GDM1 (cell line): ENCODE data around the gene BLTP3A.
"Not testable (repeated sequence)": the region's sequence is repeated elsewhere in the genome, so short reads cannot be mapped to it uniquely, and the experiment has no call there.

Experiments
- DNase-seq: peaks from one replicate; lab custom pipeline; 2025; lab: John Stamatoyannopoulos, UW

The BLTP3A gene, protein sequence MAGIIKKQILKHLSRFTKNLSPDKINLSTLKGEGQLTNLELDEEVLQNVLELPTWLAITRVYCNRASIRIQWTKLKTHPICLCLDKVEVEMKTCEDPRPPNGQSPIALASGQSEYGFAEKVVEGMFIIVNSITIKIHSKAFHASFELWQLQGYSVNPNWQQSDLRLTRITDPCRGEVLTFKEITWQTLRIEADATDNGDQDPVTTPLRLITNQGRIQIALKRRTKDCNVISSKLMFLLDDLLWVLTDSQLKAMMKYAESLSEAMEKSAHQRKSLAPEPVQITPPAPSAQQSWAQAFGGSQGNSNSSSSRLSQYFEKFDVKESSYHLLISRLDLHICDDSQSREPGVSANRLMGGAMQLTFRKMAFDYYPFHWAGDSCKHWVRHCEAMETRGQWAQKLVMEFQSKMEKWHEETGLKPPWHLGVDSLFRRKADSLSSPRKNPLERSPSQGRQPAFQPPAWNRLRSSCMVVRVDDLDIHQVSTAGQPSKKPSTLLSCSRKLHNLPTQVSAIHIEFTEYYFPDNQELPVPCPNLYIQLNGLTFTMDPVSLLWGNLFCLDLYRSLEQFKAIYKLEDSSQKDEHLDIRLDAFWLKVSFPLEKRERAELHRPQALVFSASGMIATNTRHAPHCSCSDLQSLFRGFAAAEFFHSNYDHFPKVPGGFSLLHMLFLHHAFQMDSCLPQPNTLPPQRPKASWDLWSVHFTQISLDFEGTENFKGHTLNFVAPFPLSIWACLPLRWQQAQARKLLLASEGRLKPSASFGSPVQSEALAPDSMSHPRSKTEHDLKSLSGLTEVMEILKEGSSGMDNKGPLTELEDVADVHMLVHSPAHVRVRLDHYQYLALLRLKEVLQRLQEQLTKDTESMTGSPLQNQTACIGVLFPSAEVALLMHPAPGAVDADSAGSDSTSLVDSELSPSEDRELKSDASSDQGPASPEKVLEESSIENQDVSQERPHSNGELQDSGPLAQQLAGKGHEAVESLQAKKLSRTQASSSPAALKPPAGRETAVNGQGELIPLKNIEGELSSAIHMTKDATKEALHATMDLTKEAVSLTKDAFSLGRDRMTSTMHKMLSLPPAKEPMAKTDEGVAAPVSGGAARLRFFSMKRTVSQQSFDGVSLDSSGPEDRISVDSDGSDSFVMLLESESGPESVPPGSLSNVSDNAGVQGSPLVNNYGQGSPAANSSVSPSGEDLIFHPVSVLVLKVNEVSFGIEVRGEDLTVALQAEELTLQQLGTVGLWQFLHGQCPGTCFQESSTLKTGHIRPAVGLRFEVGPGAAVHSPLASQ (N-terminal part only)

DNA sequence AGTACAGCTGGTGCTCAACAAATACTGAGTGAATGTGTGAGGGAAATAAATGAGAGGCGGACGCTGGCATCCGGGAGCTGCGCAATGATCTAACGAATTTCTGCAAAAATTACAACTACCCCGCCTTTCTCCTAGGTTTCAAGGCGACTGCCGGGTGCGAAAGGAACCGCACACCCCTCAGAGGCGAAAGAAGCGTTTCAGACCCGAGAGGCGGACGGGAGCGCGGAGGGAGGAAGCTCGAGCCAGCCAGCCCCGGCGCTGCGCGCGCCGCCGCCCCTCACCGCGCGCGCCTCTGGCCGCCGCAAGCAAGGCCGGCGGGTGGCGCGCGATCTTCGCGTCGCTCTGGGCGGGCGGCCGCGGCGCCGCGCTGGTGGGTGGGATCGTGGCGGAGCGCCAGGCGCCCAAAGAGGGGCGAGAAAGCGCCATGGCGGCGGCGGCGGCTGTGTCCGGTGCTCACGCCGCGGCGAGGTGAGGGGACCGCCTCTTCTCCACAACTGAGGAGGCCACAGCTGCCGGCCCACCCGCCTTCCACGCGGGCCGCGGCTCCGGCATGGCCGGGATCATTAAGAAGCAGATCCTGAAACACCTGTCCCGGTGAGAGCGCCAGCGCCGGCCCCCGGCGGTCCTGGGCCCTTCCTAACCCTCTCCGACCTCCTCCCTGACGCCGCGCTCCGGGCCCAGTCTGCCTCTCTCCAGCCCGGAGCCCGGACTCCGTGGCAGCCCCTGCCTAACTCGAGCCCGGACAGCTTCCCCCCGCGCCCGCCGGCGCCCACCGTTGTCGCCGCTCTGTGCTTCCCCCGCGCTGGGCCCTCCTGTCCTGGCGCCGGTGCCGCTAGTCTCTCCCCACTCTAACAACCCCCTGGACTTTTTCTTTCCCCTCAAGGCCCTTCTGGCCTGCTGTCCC, at the start of gene BLTP3A:
BLTP3A (plus strand) TSS at position 383 of the 904 bp plus-strand sequence; CDS start at position 551, 168 bp downstream.
- DNase-seq = peak; percentile 87

- DNase-seq = no peak
These were observed 49.8 kb upstream of the BLTP3A start for GRCh38 chr6:34742094-34742493.

DNA sequence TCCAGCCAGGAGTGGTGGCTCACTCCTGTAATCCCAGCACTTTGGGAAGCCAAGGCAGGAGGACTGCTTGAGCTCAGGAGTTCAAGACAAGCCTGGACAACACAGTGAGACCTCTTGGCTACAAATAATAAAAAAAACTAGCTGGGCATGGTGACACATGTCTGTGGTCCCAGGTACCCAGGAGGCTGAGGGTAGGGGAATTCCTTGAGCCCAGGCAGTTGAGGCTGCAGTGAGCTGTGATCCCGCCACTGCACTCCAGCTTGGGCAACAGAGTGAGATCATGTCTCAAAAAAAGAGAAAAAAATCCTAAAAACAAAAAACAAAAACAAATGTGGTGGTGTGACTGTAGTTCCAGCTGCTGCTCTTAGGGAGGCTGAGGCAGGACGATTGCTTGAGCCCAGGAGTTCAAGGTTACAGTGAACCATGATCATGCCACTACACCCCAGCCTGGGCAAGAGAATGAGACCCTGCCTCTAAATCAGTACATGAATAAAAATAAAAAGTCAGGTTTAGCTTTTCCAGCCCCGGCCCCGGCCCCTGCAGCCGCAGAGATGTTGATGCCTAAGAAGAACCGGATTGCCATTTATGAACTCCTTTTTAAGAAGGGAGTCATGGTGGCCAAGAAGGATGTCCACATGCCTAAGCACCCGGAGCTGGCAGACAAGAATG, 48.1 kb upstream of the BLTP3A start:
- DNase-seq = no peak

- DNase-seq = not testable (repeated sequence)
These were observed 47.6 kb upstream of the BLTP3A start for GRCh38 chr6:34744294-34744647.

- DNase-seq = no peak
These were observed 46.4 kb upstream of the BLTP3A start for GRCh38 chr6:34745277-34746103.

DNA sequence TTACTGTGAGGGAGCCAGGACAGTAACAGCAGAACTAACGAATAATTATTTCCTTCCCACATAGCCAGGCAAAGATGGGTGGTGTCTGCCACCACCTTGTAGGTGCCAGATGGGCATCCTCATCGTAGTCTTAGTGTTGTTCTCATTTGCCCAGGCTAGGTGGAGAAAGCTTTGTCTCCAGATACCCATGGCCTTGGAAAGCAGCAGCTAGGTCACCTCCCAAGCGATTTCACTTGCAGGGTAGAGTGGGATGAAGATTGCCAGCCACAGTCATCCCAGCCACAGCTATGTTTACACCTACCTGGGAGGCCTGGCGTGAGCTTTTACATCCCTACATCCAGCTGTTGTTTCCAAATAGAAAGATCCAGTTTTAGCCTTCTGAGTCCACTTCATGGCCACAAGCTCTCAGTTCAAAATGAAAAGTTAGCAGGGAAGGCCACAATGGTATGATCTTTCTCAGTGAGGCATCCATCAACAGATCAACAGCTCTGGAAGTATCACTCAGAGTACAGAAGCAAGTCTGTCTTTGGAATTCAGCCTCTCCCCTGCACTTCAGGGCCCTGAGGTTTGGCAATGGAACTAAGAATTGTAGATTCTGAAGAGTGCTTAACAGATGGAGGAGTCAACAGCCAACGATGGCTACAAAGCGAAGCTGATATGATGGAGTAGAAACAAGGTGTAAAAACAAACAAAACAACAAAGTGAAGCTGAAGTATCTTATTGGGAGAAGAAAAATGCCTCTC, 45.6 kb upstream of the BLTP3A start:
- no peak for DNase-seq

- no peak for DNase-seq
These were observed 43.1 kb upstream of the BLTP3A start for GRCh38 chr6:34748757-34749156.

DNA sequence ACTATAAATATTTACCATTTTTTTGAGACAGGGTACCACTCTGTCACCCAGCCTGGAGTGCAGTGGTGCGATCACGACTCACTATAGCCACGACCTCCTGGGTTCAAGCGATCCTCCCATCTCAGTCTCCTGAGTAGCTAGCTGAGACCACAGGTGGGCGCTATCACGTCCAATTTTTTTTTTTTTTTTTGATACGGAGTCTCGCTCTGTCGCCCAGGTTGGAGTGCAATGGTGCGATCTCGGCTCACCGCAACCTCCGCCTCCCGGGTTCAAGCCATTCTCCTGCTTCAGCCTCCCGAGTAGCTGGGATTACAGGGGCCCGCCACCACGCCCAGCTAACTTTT, 35.4 kb upstream of the BLTP3A start:
- DNase-seq = peak; percentile 39

- no peak for DNase-seq
These were observed 34.1 kb upstream of the BLTP3A start for GRCh38 chr6:34757687-34758274.

DNA sequence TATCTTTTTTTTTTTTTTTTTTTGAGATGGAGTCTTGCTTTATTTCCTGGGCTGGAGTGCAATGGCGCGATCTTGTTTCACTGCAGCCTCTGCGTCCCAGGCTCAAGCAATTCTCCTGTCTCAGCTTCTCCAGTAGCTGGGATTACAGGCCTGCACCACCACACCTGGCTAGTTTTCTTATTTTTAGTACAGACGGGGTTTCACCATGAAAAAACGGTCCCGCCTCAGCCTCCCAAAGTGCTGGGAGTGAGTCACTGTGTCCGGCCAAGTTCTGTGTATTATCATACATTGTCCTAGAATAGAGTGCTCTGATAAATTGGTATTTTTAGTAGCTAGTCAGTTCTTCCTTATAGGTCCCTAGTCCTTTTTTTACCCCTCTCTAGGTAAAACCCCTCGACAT, 31.8 kb upstream of the BLTP3A start:
- no peak for DNase-seq

- not testable (repeated sequence) for DNase-seq
These were observed 30.2 kb upstream of the BLTP3A start for GRCh38 chr6:34761681-34762080.

GRCh38 chr6:34768148-34768547, 23.7 kb upstream of the BLTP3A start:
- no peak for DNase-seq

GRCh38 chr6:34771727-34772126, 20.2 kb upstream of the BLTP3A start:
- DNase-seq = no peak

DNA sequence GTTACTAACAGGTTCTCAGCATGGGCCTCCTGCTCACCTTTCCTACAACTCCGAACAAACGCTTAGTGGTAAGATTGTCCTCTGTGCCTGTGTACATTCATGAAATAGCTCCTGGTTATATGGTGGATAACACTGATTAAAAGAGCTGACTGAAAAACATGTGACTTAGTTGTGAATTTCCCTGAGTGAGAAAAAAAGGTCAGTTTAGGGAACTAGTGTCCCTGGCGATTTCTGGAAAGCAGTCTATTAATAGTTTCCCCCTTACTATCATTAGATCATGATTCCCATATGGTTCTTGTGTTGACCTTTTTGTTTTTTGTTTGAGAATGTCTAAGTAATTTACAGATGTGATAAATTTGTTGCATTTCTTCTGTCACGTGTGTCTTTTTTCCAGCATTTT, 18.9 kb upstream of the BLTP3A start:
- no peak for DNase-seq

DNA sequence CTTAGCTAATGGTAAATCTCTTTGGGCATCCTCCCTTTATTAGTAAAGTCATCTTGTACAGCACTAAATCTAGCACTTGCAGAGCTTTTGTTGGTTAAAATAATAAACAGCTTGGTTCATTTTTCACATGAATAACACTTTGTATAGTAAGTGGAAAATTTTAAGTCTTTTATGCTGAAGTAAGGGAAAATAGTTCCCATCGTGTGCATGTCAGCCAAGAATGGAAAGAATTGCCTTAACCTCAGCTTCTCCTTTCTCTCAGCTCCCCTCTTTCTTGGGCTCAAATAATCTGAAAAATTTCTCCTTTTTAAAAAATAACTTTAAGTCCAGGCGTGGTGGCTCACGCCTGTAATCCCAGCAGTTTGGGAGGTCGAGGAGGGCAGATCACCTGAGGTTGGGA, 18.0 kb upstream of the BLTP3A start:
- no peak for DNase-seq

- no peak for DNase-seq
These were observed 16.9 kb upstream of the BLTP3A start for GRCh38 chr6:34774967-34775366.

GRCh38 chr6:34785375-34785774, 6.5 kb upstream of the BLTP3A start:
- DNase-seq = not testable (repeated sequence)

DNA sequence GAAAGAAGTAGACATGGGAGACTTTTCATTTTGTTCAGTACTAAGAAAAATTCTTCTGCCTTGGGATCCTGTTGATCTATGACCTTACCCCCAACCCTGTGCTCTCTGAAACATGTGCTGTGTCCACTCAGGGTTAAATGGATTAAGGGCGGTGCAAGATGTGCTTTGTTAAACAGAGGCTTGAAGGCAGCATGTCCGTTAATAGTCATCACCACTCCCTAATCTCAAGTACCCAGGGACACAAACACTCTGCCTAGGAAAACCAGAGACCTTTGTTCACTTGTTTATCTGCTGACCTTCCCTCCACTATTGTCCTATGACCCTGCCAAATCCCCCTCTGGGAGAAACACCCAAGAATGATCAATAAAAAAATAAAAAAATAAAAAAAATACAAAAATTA, 4.7 kb upstream of the BLTP3A start:
- DNase-seq = not testable (repeated sequence)

- no peak for DNase-seq
These were observed 3.8 kb upstream of the BLTP3A start for GRCh38 chr6:34788111-34788510.
